ENCODE measurements around the gene SPATA6L. TPM values are rescaled to one million over a fixed set of nuclear protein-coding genes. Genes with fewer than 3 reads are reported as not detected.
A peak's percentile ranks its signal among the peaks of the same experiment; 100 is the strongest.
"Not testable (repeated sequence)": the region's sequence is repeated elsewhere in the genome, so short reads cannot be mapped to it uniquely, and the experiment has no call there.

SPATA6L gene
- polyA plus RNA-seq, 4 donors, result 0.54 to 8.5 (median 5.2) TPM

GRCh38 chr9:4615778-4616177 is 50.5 kb downstream of the SPATA6L start:
- DNase-seq, result no peak
- Histone ChIP-seq H3K4me1 (ENCODE audit: control insufficient read depth in 3 of 3, insufficient read depth in 2 of 3, low read depth in 1 of 3, low read length in 2 of 3) (no peaks in the 10 kb centered on the region), H3K36me3 (ENCODE audit: control insufficient read depth in 3 of 3, insufficient read depth in 2 of 3, low read depth in 1 of 3, low read length in 3 of 3) (peaks cover 0 to 28% (median 2%) of the 10 kb centered on the region in 3 donors), H3K27ac (ENCODE audit: low read depth in 1 of 3, low read length in 2 of 3) (no peak overlapping the region), H3K27me3 (ENCODE audit: control insufficient read depth in 3 of 3, insufficient read depth in 3 of 3, low read length in 3 of 3) (no peaks in the 10 kb centered on the region), H3K4me3 (ENCODE audit: low read depth in 1 of 3, low read length in 3 of 3) (no peak overlapping the region), H3K9me3 (ENCODE audit: control insufficient read depth in 2 of 2, insufficient read depth in 1 of 2, low read depth in 1 of 2, low read length in 1 of 2) (no peaks in the 10 kb centered on the region)
- WGBS, 3 donors, result 82 to 90% (median 85%) methylated on average over 5 of the region's 5 CpGs
- FAIRE-seq, result no peak

GRCh38 chr9:4615251-4615650 is 51.0 kb downstream of the SPATA6L start:
- no peak for DNase-seq
- WGBS, 3 donors, result 61 to 90% (median 77%) methylated on average over 4 of the region's 4 CpGs

GRCh38 chr9:4614627-4615026 is 51.7 kb downstream of the SPATA6L start:
- H3K4me3 ChIP-seq (ENCODE audit: low read depth in 1 of 3, low read length in 3 of 3), result no peak overlapping the region
- WGBS, 3 donors, result 93 to 97% (median 95%) methylated on average over 1 of the region's 1 CpG
- H3K36me3 ChIP-seq (ENCODE audit: control insufficient read depth in 3 of 3, insufficient read depth in 2 of 3, low read depth in 1 of 3, low read length in 3 of 3), result peaks cover 0 to 20% (median 2%) of the 10 kb centered on the region in 3 donors
- DNase-seq (no peak), FAIRE-seq (no peak)
- no peaks in the 10 kb centered on the region for H3K27me3 ChIP-seq (ENCODE audit: control insufficient read depth in 3 of 3, insufficient read depth in 3 of 3, low read length in 3 of 3)
- H3K27ac ChIP-seq (ENCODE audit: low read depth in 1 of 3, low read length in 2 of 3), result no peak overlapping the region
- H3K9me3 ChIP-seq (ENCODE audit: control insufficient read depth in 2 of 2, insufficient read depth in 1 of 2, low read depth in 1 of 2, low read length in 1 of 2), result no peaks in the 10 kb centered on the region
- no peaks in the 10 kb centered on the region for H3K4me1 ChIP-seq (ENCODE audit: control insufficient read depth in 3 of 3, insufficient read depth in 2 of 3, low read depth in 1 of 3, low read length in 2 of 3)

More at GRCh38 chr9:4615251-4615650, 51.0 kb downstream of the SPATA6L start:
- no peak for FAIRE-seq
- no peak overlapping the region for H3K4me3 ChIP-seq (ENCODE audit: low read depth in 1 of 3, low read length in 3 of 3)
- H3K27me3 ChIP-seq (ENCODE audit: control insufficient read depth in 3 of 3, insufficient read depth in 3 of 3, low read length in 3 of 3), result no peaks in the 10 kb centered on the region
- H3K27ac ChIP-seq (ENCODE audit: low read depth in 1 of 3, low read length in 2 of 3), result no peak overlapping the region
- H3K36me3 ChIP-seq (ENCODE audit: control insufficient read depth in 3 of 3, insufficient read depth in 2 of 3, low read depth in 1 of 3, low read length in 3 of 3), result peaks cover 0 to 26% (median 2%) of the 10 kb centered on the region in 3 donors
- H3K9me3 ChIP-seq (ENCODE audit: control insufficient read depth in 2 of 2, insufficient read depth in 1 of 2, low read depth in 1 of 2, low read length in 1 of 2), result no peaks in the 10 kb centered on the region
- H3K4me1 ChIP-seq (ENCODE audit: control insufficient read depth in 3 of 3, insufficient read depth in 2 of 3, low read depth in 1 of 3, low read length in 2 of 3), result no peaks in the 10 kb centered on the region

GRCh38 chr9:4606033-4606432 is 60.2 kb downstream of the SPATA6L start:
- H3K36me3 ChIP-seq (ENCODE audit: control insufficient read depth in 3 of 3, insufficient read depth in 2 of 3, low read depth in 1 of 3, low read length in 3 of 3), result peaks cover 0 to 16% (median 3%) of the 10 kb centered on the region in 3 donors
- WGBS, 3 donors, result 68 to 90% (median 76%) methylated on average over 7 to 15 of the region's 15 CpGs
- not testable (repeated sequence) for H3K27me3 ChIP-seq (ENCODE audit: control insufficient read depth in 3 of 3, insufficient read depth in 3 of 3, low read length in 3 of 3); FAIRE-seq; H3K4me3 ChIP-seq (ENCODE audit: low read depth in 1 of 3, low read length in 3 of 3); H3K27ac ChIP-seq (ENCODE audit: low read depth in 1 of 3, low read length in 2 of 3); H3K4me1 ChIP-seq (ENCODE audit: control insufficient read depth in 3 of 3, insufficient read depth in 2 of 3, low read depth in 1 of 3, low read length in 2 of 3); H3K9me3 ChIP-seq (ENCODE audit: control insufficient read depth in 2 of 2, insufficient read depth in 1 of 2, low read depth in 1 of 2, low read length in 1 of 2); DNase-seq

GRCh38 chr9:4604678-4605095 is 61.6 kb downstream of the SPATA6L start:
- H3K36me3 ChIP-seq (ENCODE audit: control insufficient read depth in 3 of 3, insufficient read depth in 2 of 3, low read depth in 1 of 3, low read length in 3 of 3), result peaks cover 0 to 16% (median 3%) of the 10 kb centered on the region in 3 donors
- H3K4me1 ChIP-seq (ENCODE audit: control insufficient read depth in 3 of 3, insufficient read depth in 2 of 3, low read depth in 1 of 3, low read length in 2 of 3), result no peaks in the 10 kb centered on the region
- H3K9me3 ChIP-seq (ENCODE audit: control insufficient read depth in 2 of 2, insufficient read depth in 1 of 2, low read depth in 1 of 2, low read length in 1 of 2), result no peaks in the 10 kb centered on the region
- DNase-seq (peak; percentile 86 to 87), FAIRE-seq (no peak)
- H3K27ac ChIP-seq (ENCODE audit: low read depth in 1 of 3, low read length in 2 of 3), result no peak overlapping the region
- no peak overlapping the region for H3K4me3 ChIP-seq (ENCODE audit: low read depth in 1 of 3, low read length in 3 of 3)
- H3K27me3 ChIP-seq (ENCODE audit: control insufficient read depth in 3 of 3, insufficient read depth in 3 of 3, low read length in 3 of 3), result no peaks in the 10 kb centered on the region

GRCh38 chr9:4603830-4604229 is 62.5 kb downstream of the SPATA6L start:
- FAIRE-seq (no peak), DNase-seq (no peak)
- 88 to 99% (median 94%) methylated on average over 5 of the region's 5 CpGs for WGBS, 3 donors
- Histone ChIP-seq H3K9me3 (ENCODE audit: control insufficient read depth in 2 of 2, insufficient read depth in 1 of 2, low read depth in 1 of 2, low read length in 1 of 2) (no peaks in the 10 kb centered on the region), H3K4me1 (ENCODE audit: control insufficient read depth in 3 of 3, insufficient read depth in 2 of 3, low read depth in 1 of 3, low read length in 2 of 3) (no peaks in the 10 kb centered on the region), H3K4me3 (ENCODE audit: low read depth in 1 of 3, low read length in 3 of 3) (no peak overlapping the region), H3K27me3 (ENCODE audit: control insufficient read depth in 3 of 3, insufficient read depth in 3 of 3, low read length in 3 of 3) (no peaks in the 10 kb centered on the region), H3K36me3 (ENCODE audit: control insufficient read depth in 3 of 3, insufficient read depth in 2 of 3, low read depth in 1 of 3, low read length in 3 of 3) (peaks cover 0 to 18% (median 3%) of the 10 kb centered on the region in 3 donors), H3K27ac (ENCODE audit: low read depth in 1 of 3, low read length in 2 of 3) (no peak overlapping the region)

DNA sequence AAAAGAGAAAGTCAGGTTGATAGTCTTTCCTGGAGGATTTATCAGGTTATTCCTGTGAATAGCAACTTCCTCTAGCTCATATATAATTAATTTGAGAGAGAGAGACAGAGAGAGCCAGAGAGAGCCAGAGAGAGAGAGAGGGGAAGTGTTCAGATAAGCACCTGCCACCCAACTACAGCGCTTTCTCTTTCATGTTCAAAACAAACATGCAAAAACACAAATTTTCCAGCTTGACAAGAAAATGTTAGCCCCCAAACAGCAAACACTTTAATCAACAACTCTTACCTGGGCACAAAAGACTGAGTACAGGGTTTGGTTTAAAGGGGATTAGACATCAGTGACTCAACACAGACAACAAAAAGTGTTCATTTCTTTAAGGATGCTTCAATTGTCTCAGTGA is 65.9 kb downstream of the SPATA6L start:
- no peaks in the 10 kb centered on the region for H3K9me3 ChIP-seq (ENCODE audit: control insufficient read depth in 2 of 2, insufficient read depth in 1 of 2, low read depth in 1 of 2, low read length in 1 of 2)
- no peak overlapping the region for H3K27ac ChIP-seq (ENCODE audit: low read depth in 1 of 3, low read length in 2 of 3)
- no peaks in the 10 kb centered on the region for H3K27me3 ChIP-seq (ENCODE audit: control insufficient read depth in 3 of 3, insufficient read depth in 3 of 3, low read length in 3 of 3)
- FAIRE-seq (no peak), DNase-seq (no peak)
- H3K36me3 ChIP-seq (ENCODE audit: control insufficient read depth in 3 of 3, insufficient read depth in 2 of 3, low read depth in 1 of 3, low read length in 3 of 3), result peaks cover 0 to 21% (median 3%) of the 10 kb centered on the region in 3 donors
- H3K4me3 ChIP-seq (ENCODE audit: low read depth in 1 of 3, low read length in 3 of 3), result no peak overlapping the region
- WGBS, 3 donors, result 65 to 94% (median 85%) methylated on average over 1 of the region's 1 CpG
- H3K4me1 ChIP-seq (ENCODE audit: control insufficient read depth in 3 of 3, insufficient read depth in 2 of 3, low read depth in 1 of 3, low read length in 2 of 3), result peaks cover 0 to 2% (median 0%) of the 10 kb centered on the region in 3 donors

- no peak for FAIRE-seq
- H3K27ac ChIP-seq (ENCODE audit: low read depth in 1 of 3, low read length in 2 of 3), result peak overlapping the region in 1 of 3 donors; percentile 42
- no peaks in the 10 kb centered on the region for H3K27me3 ChIP-seq (ENCODE audit: control insufficient read depth in 3 of 3, insufficient read depth in 3 of 3, low read length in 3 of 3)
- 66 to 83% (median 79%) methylated on average over 11 of the region's 11 CpGs for WGBS, 3 donors
- H3K4me1 ChIP-seq (ENCODE audit: control insufficient read depth in 3 of 3, insufficient read depth in 2 of 3, low read depth in 1 of 3, low read length in 2 of 3), result peaks cover 0 to 2% (median 0%) of the 10 kb centered on the region in 3 donors
- DNase-seq, result peak in 1 of 2 donors; percentile 17
- peaks cover 0 to 4% (median 0%) of the 10 kb centered on the region in 3 donors for H3K36me3 ChIP-seq (ENCODE audit: control insufficient read depth in 3 of 3, insufficient read depth in 2 of 3, low read depth in 1 of 3, low read length in 3 of 3)
- no peak overlapping the region for H3K4me3 ChIP-seq (ENCODE audit: low read depth in 1 of 3, low read length in 3 of 3)
- no peaks in the 10 kb centered on the region for H3K9me3 ChIP-seq (ENCODE audit: control insufficient read depth in 2 of 2, insufficient read depth in 1 of 2, low read depth in 1 of 2, low read length in 1 of 2)
Observed at GRCh38 chr9:4596165-4596922, 69.9 kb downstream of the SPATA6L start.

All from small intestine (tissue), 7 donors.